GM23338 (cell line): ENCODE results near the gene RNF223.

ENCODE experiments used
- CTCF ChIP-seq, 2 experiments: fragments of 200-600 bp in 1 of 2; sonication (generic) in 1 of 2; conservative IDR thresholded peaks; 2 replicates each; pipeline versions ENCODE4 v1.5.1 to v1.6.1; 2016 to 2017; ENCODE audit warnings: antibody characterized with exemption in 2 of 2, low read depth in 2 of 2, mild to moderate bottlenecking in 2 of 2, moderate library complexity in 1 of 2
- EZH2 ChIP-seq: fragments of 200-600 bp; sonication (generic); IDR thresholded peaks from one replicate; pipeline ENCODE4 v1.8.0; 2017; ENCODE audit warnings: antibody characterized with exemption, mild to moderate bottlenecking, low read depth; ENCODE audit not compliant: unreplicated experiment
- EZH2phosphoT487 ChIP-seq: fragments of 200-600 bp; sonication (generic); IDR thresholded peaks from one replicate; pipeline ENCODE4 v1.8.1; 2018; ENCODE audit warnings: antibody characterized with exemption; ENCODE audit not compliant: unreplicated experiment
- NANOG ChIP-seq: IDR thresholded peaks from 2 replicates; pipeline ENCODE4 v1.6.1; 2016; ENCODE audit warnings: antibody characterized with exemption, borderline replicate concordance
- POLR2AphosphoS5 ChIP-seq: IDR thresholded peaks from 2 replicates; pipeline ENCODE4 v1.6.1; 2016; ENCODE audit warnings: antibody characterized with exemption, low read depth
- STAT1 ChIP-seq: IDR thresholded peaks from one replicate; pipeline ENCODE4 v1.6.1; 2016; ENCODE audit warnings: antibody characterized with exemption; ENCODE audit not compliant: unreplicated experiment

- TF ChIP-seq CTCF (conservative IDR thresholded peaks at IDR 0.05; ENCODE audit: low read depth in 2 of 2): no peak
- no peak for TF ChIP-seq EZH2
- no peak for TF ChIP-seq EZH2phosphoT487
- TF ChIP-seq STAT1: no peak
- TF ChIP-seq POLR2AphosphoS5: no peak
- no peak for TF ChIP-seq NANOG
Measured at GRCh38 chr1:1059494-1060280, 14.4 kb downstream of the RNF223 start.
